ENCODE measurements around the gene DDX27. TPM values are rescaled to one million over a fixed set of nuclear protein-coding genes. Genes with fewer than 3 reads are reported as not detected.

The DDX27 gene
- total and polyA plus RNA-seq, 2 of the 8 experiments (the other 6 are each of a cell fraction or from before 2014, with no cell fraction given), result 42.7 to 51.0 TPM

DNA sequence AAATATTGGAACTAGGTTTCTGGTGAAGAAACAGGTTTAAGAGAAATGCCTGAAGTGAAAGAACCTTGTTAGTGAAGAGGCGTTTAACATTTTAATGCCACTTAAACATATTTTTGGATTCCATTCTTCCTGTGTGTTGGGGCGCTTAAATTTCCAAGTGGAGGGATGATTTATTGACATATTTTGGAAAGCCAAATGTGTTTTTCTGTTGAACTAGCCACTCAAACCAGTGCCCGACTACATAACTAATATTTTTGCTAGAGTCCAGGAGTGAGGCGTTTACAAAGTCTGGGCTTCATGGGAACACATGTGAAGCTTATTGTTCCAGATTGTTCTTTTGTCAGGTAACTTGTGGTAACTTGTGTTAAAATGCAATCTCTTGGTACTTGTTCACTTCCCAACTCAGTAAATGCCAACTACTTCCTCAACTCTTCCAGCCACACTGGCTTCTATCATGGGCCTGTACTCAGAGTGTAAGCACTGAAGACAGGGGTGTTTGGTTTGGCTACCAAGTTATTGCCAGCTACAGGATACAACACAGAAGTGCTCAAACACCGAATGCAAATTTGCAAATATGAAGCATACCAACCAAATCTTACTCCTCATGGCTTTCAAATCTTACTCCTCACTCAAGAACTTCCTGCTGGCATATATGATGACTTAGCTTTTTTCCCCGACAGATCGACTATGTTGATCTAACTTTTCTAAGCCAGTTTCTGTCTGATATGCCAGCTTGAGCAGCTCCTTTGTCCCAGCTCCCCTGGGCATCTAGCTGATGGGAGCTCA lies 60.7 kb downstream of the DDX27 start (continued):
- TF ChIP-seq TAF7 (optimal IDR thresholded peaks at IDR 0.05; ENCODE audit: borderline replicate concordance, low read depth, low read length), result peak; percentile 75
- TF ChIP-seq POLR2A (IDR thresholded peaks at IDR 0.05; ENCODE audit: control extremely low read depth in 1 of 2, low read depth in 2 of 2, low read length in 2 of 2), result peak; percentile 78 to 92
- peak; percentile 38 to 50; a peak in 1 of 4 replicates for TF ChIP-seq SIN3A (conservative IDR thresholded peaks at IDR 0.05 in 1 of 2, IDR thresholded peaks at IDR 0.05 in 1 of 2; ENCODE audit: low read depth in 1 of 2, low read length in 2 of 2)
- peak; percentile 59 for TF ChIP-seq MAFK (IDR thresholded peaks at IDR 0.05; ENCODE audit: low read depth, low read length)

Measured in H1 (cell line).